GM23248 (cell line): ENCODE results near the gene PPARGC1A. TPM values are rescaled to one million over a fixed set of nuclear protein-coding genes. Genes with fewer than 3 reads are reported as not detected.

ENCODE experiments used
- DNase-seq: peaks from one replicate; pipeline ENCODE4 v3.0.0-alpha.2; 2015
- H2AFZ ChIP-seq: fragments of 200-600 bp; sonication (generic); 2 replicates; pipeline ENCODE4 v1.6.1; 2016; ENCODE audit warnings: antibody characterized with exemption
- H3F3A ChIP-seq: fragments of 200-600 bp; sonication (generic); 2 replicates; pipeline ENCODE4 v1.6.1; 2016; ENCODE audit warnings: mild to moderate bottlenecking, antibody characterized with exemption, mixed run types; ENCODE audit not compliant: insufficient read depth
- H3K27ac ChIP-seq: fragments of 200-600 bp; sonication (generic); 2 replicates; pipeline ENCODE4 v1.5.1; 2016; ENCODE audit warnings: mild to moderate bottlenecking
- H3K27me3 ChIP-seq: fragments of 200-600 bp; sonication (generic); replicated peaks from 2 replicates; pipeline ENCODE4 v1.6.1; 2016; ENCODE audit warnings: mild to moderate bottlenecking; ENCODE audit not compliant: insufficient read depth
- H3K36me3 ChIP-seq: fragments of 200-600 bp; sonication (generic); 2 replicates; pipeline ENCODE4 v1.6.1; 2016; ENCODE audit warnings: low read depth, mild to moderate bottlenecking
- H3K4me1 ChIP-seq: fragments of 200-600 bp; sonication (generic); 2 replicates; pipeline ENCODE4 v1.6.1; 2016; ENCODE audit warnings: mild to moderate bottlenecking; ENCODE audit not compliant: insufficient read depth
- H3K4me2 ChIP-seq: fragments of 200-600 bp; sonication (generic); one replicate; pipeline ENCODE4 v1.6.1; 2016; ENCODE audit warnings: mild to moderate bottlenecking; ENCODE audit not compliant: unreplicated experiment
- H3K4me3 ChIP-seq: fragments of 200-600 bp; sonication (generic); 2 replicates; pipeline ENCODE4 v1.5.1; 2016; ENCODE audit warnings: mild to moderate bottlenecking
- H3K79me2 ChIP-seq: fragments of 200-600 bp; sonication (generic); 2 replicates; pipeline ENCODE4 v1.6.1; 2016; ENCODE audit warnings: mild to moderate bottlenecking; ENCODE audit not compliant: insufficient read depth
- H3K9ac ChIP-seq: fragments of 200-600 bp; sonication (generic); 2 replicates; pipeline ENCODE4 v1.6.1; 2016; ENCODE audit warnings: mild to moderate bottlenecking
- H3K9me2 ChIP-seq: fragments of 200-600 bp; sonication (generic); 2 replicates; pipeline ENCODE4 v1.6.1; 2016; ENCODE audit warnings: mixed run types, mild to moderate bottlenecking, moderate library complexity; ENCODE audit not compliant: insufficient read depth
- H3K9me3 ChIP-seq: fragments of 200-600 bp; sonication (generic); one replicate; pipeline ENCODE4 v1.6.1; 2017; ENCODE audit warnings: low read depth
- H4K20me1 ChIP-seq: fragments of 200-600 bp; sonication (generic); 2 replicates; pipeline ENCODE4 v1.6.0; 2016; ENCODE audit not compliant: insufficient read depth
- EZH2 ChIP-seq: fragments of 200-600 bp; sonication (generic); IDR thresholded peaks from 2 replicates; pipeline ENCODE4 v1.6.1; 2018; ENCODE audit warnings: antibody characterized with exemption, mild to moderate bottlenecking; ENCODE audit not compliant: insufficient read depth, poor library complexity, severe bottlenecking
- EZH2phosphoT487 ChIP-seq: fragments of 200-600 bp; sonication (generic); IDR thresholded peaks from 2 replicates; pipeline ENCODE4 v1.6.1; 2018; ENCODE audit warnings: antibody characterized with exemption, moderate library complexity, mild to moderate bottlenecking, low read depth; ENCODE audit not compliant: insufficient read depth
- WGBS, 2 experiments: methylation state at CpG; one replicate each; pipeline ENCODE4 v1.1.6; 2015 to 2017; ENCODE audit warnings: low lambda C conversion rate in 2 of 2, low coverage in 1 of 2; ENCODE audit errors: missing lambda C conversion rate in 2 of 2; 5-methylcytosine and 5-hydroxymethylcytosine counted together
- in situ Hi-C: fragments of 300-500 bp; cut with MboI; formaldehyde crosslinking; loops from 2 replicates; pipeline ENCODE4 v1.15.0; 2020
- polyA plus RNA-seq: library from polyadenylated mRNA; unstranded; fragments of >200 nt; fragmentation: Nextera tagmentation; extraction: Ambion mirVana; gene quantifications from 2 replicates; pipeline ENCODE4 v1.2.1, GENCODE V29; 2016
- total RNA-seq: library from RNA; depleted of rRNA; stranded (reverse); fragments of >200 nt; shearing (Covaris generic); gene quantifications from 2 replicates; pipeline ENCODE4 v1.2.3, GENCODE V29; 2014

The PPARGC1A gene
- total and polyA plus RNA-seq, 2 experiments from 2014 or later = not detected

- H4K20me1 ChIP-seq = no peaks in the 10 kb centered on the region
- 66 to 71% methylated on average over 13 of the region's 13 CpGs for WGBS, 2 experiments
- no peaks in the 10 kb centered on the region for H3K9me3 ChIP-seq
- H3K9ac ChIP-seq = no peak overlapping the region
- no peaks in the 10 kb centered on the region for H3F3A ChIP-seq
- in situ Hi-C loops = no loop called here
- no peak for DNase-seq
- no peaks in the 10 kb centered on the region for H3K9me2 ChIP-seq
- H3K36me3 ChIP-seq = no peaks in the 10 kb centered on the region
- H3K79me2 ChIP-seq = no peaks in the 10 kb centered on the region
- H3K27me3 ChIP-seq = peaks cover 15% of the 10 kb centered on the region
- H3K27ac ChIP-seq = no peak overlapping the region
- H3K4me2 ChIP-seq = no peak overlapping the region
- no peak overlapping the region for H3K4me3 ChIP-seq
- no peaks in the 10 kb centered on the region for H3K4me1 ChIP-seq
- no peak overlapping the region for H2AFZ ChIP-seq
- TF ChIP-seq EZH2phosphoT487 = no peak
- TF ChIP-seq EZH2 = no peak
Observed at GRCh38 chr4:23920716-23921446, 31.0 kb upstream of the PPARGC1A start.

GRCh38 chr4:23920296-23920695 is 30.4 kb upstream of the PPARGC1A start:
- no peak for DNase-seq
- Histone ChIP-seq H3K9me3 (no peaks in the 10 kb centered on the region), H3K4me3 (no peak overlapping the region), H3K79me2 (no peaks in the 10 kb centered on the region), H3K27me3 (peaks cover 15% of the 10 kb centered on the region), H3K4me1 (no peaks in the 10 kb centered on the region), H3K9ac (no peak overlapping the region), H4K20me1 (no peaks in the 10 kb centered on the region), H3K9me2 (no peaks in the 10 kb centered on the region), H3K36me3 (no peaks in the 10 kb centered on the region), H3F3A (no peaks in the 10 kb centered on the region), H3K27ac (no peak overlapping the region), H2AFZ (no peak overlapping the region), H3K4me2 (no peak overlapping the region)
- TF ChIP-seq EZH2 = no peak
- TF ChIP-seq EZH2phosphoT487 = no peak
- in situ Hi-C loops = no loop called here

GRCh38 chr4:23916282-23916681 is 26.4 kb upstream of the PPARGC1A start:
- H3K9me3 ChIP-seq = no peaks in the 10 kb centered on the region
- no peak overlapping the region for H3K9ac ChIP-seq
- in situ Hi-C loops = no loop called here
- no peak overlapping the region for H3K4me3 ChIP-seq
- H4K20me1 ChIP-seq = no peaks in the 10 kb centered on the region
- H2AFZ ChIP-seq = no peak overlapping the region
- no peaks in the 10 kb centered on the region for H3F3A ChIP-seq
- 55 to 70% methylated on average over 2 of the region's 2 CpGs for WGBS, 2 experiments
- no peaks in the 10 kb centered on the region for H3K9me2 ChIP-seq
- no peaks in the 10 kb centered on the region for H3K36me3 ChIP-seq
- no peaks in the 10 kb centered on the region for H3K4me1 ChIP-seq
- H3K27me3 ChIP-seq = peaks cover 18% of the 10 kb centered on the region
- H3K4me2 ChIP-seq = no peak overlapping the region
- no peaks in the 10 kb centered on the region for H3K79me2 ChIP-seq
- TF ChIP-seq EZH2 = no peak
- TF ChIP-seq EZH2phosphoT487 = no peak
- no peak overlapping the region for H3K27ac ChIP-seq
- DNase-seq = no peak

- no peak for TF ChIP-seq EZH2phosphoT487
- Histone ChIP-seq H3K27ac (no peak overlapping the region), H2AFZ (no peak overlapping the region), H3K4me2 (no peak overlapping the region), H3K27me3 (peaks cover 17% of the 10 kb centered on the region), H3F3A (no peaks in the 10 kb centered on the region), H3K9ac (no peak overlapping the region), H3K4me1 (no peaks in the 10 kb centered on the region), H3K9me3 (no peaks in the 10 kb centered on the region), H3K36me3 (no peaks in the 10 kb centered on the region), H3K79me2 (no peaks in the 10 kb centered on the region), H3K4me3 (no peak overlapping the region), H3K9me2 (no peaks in the 10 kb centered on the region), H4K20me1 (no peaks in the 10 kb centered on the region)
- in situ Hi-C loops = no loop called here
- no peak for DNase-seq
- 48 to 60% methylated on average over 2 of the region's 2 CpGs for WGBS, 2 experiments
Observed at GRCh38 chr4:23915459-23916132, 25.7 kb upstream of the PPARGC1A start.
